ENCODE results near the gene HTRA3. TPM values are rescaled to one million over a fixed set of nuclear protein-coding genes. Genes with fewer than 3 reads are reported as not detected.

The HTRA3 gene
- total RNA-seq, 2 donors from 2014 or later, result not detected

DNA sequence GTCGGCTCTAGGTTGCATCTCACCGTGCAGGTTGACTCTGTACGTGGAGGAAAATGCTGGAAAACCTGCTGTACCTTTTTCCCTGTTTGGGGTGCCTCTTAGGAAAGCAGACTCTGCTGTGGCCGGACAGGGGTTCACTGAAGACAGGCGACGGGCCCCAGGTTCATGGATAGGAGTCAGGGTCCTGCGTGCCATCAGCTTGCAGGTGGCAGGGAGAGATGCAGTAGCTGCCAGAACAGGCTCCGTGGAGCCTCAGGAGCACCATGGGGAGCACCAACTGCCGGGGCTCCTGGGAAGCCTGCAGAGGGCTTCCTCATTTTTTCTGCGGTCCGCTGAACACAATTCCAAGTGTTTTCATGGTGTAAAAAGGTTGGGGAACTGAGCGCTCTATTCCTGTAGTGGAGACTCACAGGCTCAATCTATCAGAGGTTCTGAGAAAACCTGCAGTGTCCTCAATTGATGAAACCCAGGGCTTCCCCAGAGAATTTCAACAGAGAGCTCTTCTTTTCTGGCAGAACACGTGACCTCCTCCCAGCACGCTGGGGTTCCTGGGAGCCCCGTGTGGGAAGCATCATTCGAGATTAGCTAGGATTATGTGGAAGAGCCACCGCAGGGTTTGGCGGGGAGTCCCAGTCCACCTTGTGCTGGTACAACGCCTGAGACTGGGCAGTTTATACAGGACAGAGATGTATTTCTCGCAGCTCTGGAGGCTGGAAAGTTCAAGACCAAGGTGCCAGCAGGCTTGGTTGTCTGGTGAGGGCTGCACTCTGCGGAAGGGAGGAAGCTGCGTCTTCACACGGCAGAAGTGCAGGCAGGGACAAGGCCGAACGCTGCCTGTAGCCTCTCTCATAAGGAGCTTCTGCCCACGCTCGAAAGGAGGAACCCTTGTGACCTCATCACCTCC, 1.6 kb downstream of the HTRA3 start:
- DNase-seq (ENCODE audit: low spot score in 2 of 2) (no peak), ATAC-seq (no peak)
- Mint-ChIP-seq H3K36me3 (no peaks in the 10 kb centered on the region), H3K27ac (no peak overlapping the region), H3K9me3 (no peaks in the 10 kb centered on the region)

DNA sequence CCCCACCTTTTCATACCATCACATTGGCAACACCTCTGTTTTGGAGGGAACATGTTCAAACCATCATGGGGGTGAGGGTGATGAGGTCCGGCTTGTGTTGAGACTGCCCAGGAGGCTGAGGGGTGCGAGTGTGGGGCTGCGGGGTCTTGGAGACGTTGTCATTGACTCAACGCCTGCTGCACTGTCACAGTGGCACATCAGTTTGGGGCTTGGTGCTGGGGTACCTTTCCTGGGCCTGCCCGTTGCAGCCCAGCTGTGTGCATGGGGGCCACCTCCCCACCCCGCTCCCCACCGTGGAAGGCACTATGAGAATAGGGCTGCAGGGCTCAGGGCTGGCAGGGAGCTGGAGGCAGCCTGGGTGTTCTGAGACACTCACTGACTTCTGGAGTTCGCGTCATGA, 2.3 kb downstream of the HTRA3 start:
- Mint-ChIP-seq H3K27ac (no peak overlapping the region), H3K9me3 (no peaks in the 10 kb centered on the region), H3K36me3 (no peaks in the 10 kb centered on the region)
- no peak for DNase-seq (ENCODE audit: low spot score in 2 of 2)
- no peak for ATAC-seq

- Mint-ChIP-seq H3K36me3 (no peaks in the 10 kb centered on the region), H3K9me3 (no peaks in the 10 kb centered on the region), H3K27ac (no peak overlapping the region)
- no peak for DNase-seq (ENCODE audit: low spot score in 2 of 2)
- no peak for ATAC-seq
Observed at GRCh38 chr4:8272472-8273428, 3.2 kb downstream of the HTRA3 start.

DNA sequence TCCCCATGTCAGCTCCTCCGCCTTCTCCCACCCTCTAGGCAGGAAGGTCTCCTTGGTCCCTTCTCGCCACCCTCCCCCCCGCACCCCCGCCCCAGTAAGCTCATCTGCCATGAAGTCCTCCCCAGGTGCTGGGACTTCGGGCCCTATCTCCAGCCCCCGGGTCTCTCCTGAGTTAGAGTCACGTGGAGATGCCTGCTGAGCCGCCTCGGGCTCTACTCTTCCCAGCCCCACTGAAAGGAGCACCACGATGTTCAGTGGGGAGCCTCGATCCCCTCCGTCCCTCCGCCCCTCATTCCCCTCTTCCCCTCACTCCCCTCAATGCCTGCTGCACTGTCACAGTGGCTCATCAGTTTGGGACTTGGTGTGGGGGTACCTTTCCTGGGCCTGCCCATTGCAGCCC, 3.9 kb downstream of the HTRA3 start:
- no peaks in the 10 kb centered on the region for H3K36me3 Mint-ChIP-seq
- ATAC-seq, result no peak
- H3K9me3 Mint-ChIP-seq, result no peaks in the 10 kb centered on the region
- H3K27ac Mint-ChIP-seq, result no peak overlapping the region
- no peak for DNase-seq (ENCODE audit: low spot score in 2 of 2)

- Mint-ChIP-seq H3K36me3 (no peaks in the 10 kb centered on the region), H3K27ac (no peak overlapping the region), H3K9me3 (no peaks in the 10 kb centered on the region)
- DNase-seq (ENCODE audit: low spot score in 2 of 2) (no peak), ATAC-seq (no peak)
Observed at GRCh38 chr4:8274066-8274652, 4.6 kb downstream of the HTRA3 start.

DNA sequence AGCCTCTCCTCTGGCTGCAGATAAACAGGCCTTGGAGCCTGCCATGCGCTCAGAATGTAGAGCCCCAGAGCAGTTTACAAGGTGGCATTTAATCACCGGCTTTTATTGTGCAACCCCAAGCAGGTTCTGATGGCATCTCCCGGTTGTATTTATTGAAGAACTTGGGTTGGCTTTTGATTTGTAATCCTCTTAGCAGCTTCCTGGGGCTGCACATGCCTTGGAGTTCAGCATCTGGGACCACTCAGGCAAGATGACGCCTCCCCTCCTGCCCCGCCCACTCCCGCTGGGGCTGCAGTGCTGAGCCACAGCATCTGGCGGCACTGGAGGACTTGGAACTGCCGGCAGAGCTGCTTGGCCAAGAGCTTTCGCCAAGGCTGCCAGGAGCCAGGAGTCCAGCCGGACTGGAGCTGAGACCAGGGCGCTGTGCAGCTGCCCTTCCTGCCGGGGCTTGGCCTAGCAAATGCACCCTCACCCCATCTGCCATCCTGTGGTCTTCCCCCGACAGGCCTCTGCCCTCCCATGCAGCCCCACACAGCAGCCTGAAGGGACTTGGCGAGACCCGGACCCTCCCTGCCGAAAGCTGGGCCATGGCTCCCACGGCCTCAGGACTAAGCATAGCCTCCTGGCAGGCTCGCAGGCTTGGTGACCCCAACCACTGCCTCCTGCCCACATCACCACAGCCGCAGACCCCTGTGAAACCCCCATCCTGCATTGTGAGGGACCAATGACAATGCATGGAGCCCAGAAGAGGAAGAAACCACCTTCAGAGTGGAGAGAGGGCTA, 5.4 kb downstream of the HTRA3 start:
- H3K27ac Mint-ChIP-seq, result no peak overlapping the region
- no peaks in the 10 kb centered on the region for H3K9me3 Mint-ChIP-seq
- DNase-seq (ENCODE audit: low spot score in 2 of 2), result no peak
- ATAC-seq, result no peak
- no peaks in the 10 kb centered on the region for H3K36me3 Mint-ChIP-seq

DNA sequence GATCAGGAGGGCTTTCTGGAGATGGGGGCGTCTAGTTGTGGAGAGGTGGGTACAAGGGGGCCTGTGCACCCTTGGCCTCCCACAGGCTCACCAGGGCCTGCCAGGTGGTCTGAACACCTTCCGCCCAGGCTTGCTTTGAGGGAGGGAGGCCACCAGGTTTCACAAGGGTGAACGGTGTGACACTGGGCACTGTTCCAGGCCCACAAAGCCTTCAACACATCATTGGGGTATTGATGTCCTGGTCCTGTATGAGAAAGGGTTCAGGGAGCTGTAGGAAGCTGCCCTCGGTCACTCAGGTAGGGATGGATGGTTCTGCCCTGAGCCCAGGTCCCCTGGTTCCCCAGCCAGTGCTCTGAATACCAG, 6.0 kb downstream of the HTRA3 start:
- no peaks in the 10 kb centered on the region for H3K9me3 Mint-ChIP-seq
- DNase-seq (ENCODE audit: low spot score in 2 of 2) (no peak), ATAC-seq (no peak)
- no peak overlapping the region for H3K27ac Mint-ChIP-seq
- no peaks in the 10 kb centered on the region for H3K36me3 Mint-ChIP-seq

GRCh38 chr4:8276358-8277240, 7.0 kb downstream of the HTRA3 start:
- ATAC-seq (no peak), DNase-seq (ENCODE audit: low spot score in 2 of 2) (no peak)
- Mint-ChIP-seq H3K36me3 (no peaks in the 10 kb centered on the region), H3K9me3 (no peaks in the 10 kb centered on the region), H3K27ac (no peak overlapping the region)

GRCh38 chr4:8277356-8278008, 7.9 kb downstream of the HTRA3 start:
- Mint-ChIP-seq H3K27ac (no peak overlapping the region), H3K36me3 (no peaks in the 10 kb centered on the region), H3K9me3 (no peaks in the 10 kb centered on the region)
- DNase-seq (ENCODE audit: low spot score in 2 of 2) (no peak), ATAC-seq (no peak)

DNA sequence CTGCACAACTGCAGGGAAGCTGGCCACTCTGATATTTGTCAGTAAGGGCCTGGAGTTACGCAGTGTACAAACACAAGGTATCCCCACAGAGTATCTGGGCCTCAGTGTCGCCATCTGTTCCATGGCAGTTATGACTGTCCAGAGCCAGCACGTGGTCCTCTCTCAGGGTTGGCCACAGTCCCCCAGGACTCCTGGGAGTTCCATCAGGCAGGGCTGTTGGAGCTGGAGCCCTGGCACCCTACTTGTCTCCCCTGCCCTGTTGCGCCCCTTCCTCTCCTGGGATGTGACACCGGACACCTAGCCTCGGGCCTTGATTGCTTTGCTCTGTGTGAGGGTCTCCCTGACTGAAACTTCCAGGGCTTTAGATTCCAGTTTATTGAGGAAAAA, 8.4 kb downstream of the HTRA3 start:
- no peaks in the 10 kb centered on the region for H3K36me3 Mint-ChIP-seq
- no peak for DNase-seq (ENCODE audit: low spot score in 2 of 2)
- ATAC-seq, result no peak
- H3K27ac Mint-ChIP-seq, result no peak overlapping the region
- H3K9me3 Mint-ChIP-seq, result no peaks in the 10 kb centered on the region

GRCh38 chr4:8278421-8279287, 9.1 kb downstream of the HTRA3 start:
- no peak overlapping the region for H3K27ac Mint-ChIP-seq
- no peaks in the 10 kb centered on the region for H3K9me3 Mint-ChIP-seq
- DNase-seq (ENCODE audit: low spot score in 2 of 2) (no peak), ATAC-seq (no peak)
- H3K36me3 Mint-ChIP-seq, result no peaks in the 10 kb centered on the region

DNA sequence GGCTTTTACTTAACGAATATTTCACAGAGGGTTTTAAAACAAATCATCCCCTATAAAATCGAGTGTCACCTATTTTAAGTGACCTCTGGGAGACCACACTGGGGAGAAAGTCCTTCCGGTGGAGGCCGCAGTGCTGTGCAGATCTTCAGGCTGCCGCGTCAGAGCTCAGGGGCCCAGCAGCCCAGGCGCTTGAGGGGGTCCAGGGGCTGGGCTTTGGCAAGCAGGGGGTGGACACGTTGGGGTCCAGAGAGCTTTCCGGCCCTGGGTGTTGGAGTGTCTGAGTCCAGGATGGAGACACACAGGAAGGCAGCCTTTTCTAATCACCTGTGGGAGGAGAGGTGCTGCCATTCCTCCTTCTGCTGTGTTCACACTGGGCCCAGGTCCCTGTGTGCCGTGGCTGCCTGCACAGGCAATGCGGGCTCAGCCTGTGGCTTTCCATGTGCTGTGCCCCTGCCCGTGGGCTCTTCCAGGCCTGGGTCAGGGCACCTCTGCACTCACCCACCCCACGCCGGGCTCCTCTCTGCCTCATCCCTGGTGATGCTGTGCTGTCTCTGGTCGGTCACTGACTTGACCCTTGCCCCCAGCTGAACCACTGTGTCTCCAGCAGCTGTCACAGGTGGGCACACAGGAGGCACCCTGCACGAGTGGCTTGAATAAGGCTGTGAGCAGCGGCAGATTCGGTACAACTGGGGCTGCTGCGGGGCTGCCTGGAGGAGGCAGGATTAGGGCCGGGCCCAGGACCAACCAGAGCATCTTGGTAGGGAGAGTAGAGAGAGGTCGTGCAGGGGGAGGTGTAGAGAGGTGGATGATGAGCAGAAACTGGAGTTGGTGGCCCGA, 10.0 kb downstream of the HTRA3 start:
- ATAC-seq (no peak), DNase-seq (ENCODE audit: low spot score in 2 of 2) (no peak)
- no peaks in the 10 kb centered on the region for H3K36me3 Mint-ChIP-seq
- no peaks in the 10 kb centered on the region for H3K9me3 Mint-ChIP-seq
- no peak overlapping the region for H3K27ac Mint-ChIP-seq

DNA sequence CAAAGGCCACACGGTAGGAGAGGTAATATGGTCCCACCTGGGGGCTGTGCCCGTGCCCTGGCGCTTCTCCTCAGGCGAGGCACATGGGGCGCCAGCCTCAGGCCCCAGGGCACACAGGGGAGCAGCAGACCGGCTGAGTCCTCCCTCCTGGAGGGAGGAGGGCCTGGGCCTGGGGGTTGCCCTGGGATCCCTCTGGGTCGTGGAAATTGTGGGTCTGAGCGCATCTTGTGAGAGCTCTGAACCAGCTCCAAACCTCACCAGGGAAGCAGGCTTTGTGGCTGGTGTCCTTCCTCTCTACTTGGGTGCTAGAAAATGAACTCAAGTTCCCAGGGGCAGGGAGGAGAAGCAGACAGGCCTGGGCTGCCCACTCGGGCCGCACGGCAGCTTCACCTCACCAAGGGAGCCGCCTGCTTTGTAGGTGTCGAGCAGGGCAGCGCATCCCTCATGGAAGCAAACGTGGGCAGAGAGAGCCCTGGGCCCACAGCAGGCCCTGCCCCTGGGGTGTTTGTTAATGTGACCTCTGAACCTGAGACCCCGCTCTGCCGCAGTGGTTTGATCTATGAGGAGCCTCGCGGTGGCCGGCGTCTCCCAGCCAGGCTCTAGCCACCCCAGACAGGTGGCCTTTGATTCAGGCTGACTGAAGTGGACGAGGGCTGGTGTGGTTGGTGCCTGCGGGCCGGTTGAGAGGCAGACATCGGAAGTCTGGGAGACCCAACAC, 10.8 kb downstream of the HTRA3 start:
- H3K36me3 Mint-ChIP-seq, result no peaks in the 10 kb centered on the region
- DNase-seq (ENCODE audit: low spot score in 2 of 2) (no peak), ATAC-seq (no peak)
- no peaks in the 10 kb centered on the region for H3K9me3 Mint-ChIP-seq
- no peak overlapping the region for H3K27ac Mint-ChIP-seq
